SHP77 treated with DMSO at 0.1 percent for 48 hours (cell line): Measurements from ENCODE around the gene SIX5.
"Not testable (repeated sequence)": the region's sequence is repeated elsewhere in the genome, so short reads cannot be mapped to it uniquely, and the experiment has no call there.

Experiments
- DNase-seq: peaks from one replicate; lab custom pipeline; 2025; lab: John Stamatoyannopoulos, UW

SIX5 gene

DNA sequence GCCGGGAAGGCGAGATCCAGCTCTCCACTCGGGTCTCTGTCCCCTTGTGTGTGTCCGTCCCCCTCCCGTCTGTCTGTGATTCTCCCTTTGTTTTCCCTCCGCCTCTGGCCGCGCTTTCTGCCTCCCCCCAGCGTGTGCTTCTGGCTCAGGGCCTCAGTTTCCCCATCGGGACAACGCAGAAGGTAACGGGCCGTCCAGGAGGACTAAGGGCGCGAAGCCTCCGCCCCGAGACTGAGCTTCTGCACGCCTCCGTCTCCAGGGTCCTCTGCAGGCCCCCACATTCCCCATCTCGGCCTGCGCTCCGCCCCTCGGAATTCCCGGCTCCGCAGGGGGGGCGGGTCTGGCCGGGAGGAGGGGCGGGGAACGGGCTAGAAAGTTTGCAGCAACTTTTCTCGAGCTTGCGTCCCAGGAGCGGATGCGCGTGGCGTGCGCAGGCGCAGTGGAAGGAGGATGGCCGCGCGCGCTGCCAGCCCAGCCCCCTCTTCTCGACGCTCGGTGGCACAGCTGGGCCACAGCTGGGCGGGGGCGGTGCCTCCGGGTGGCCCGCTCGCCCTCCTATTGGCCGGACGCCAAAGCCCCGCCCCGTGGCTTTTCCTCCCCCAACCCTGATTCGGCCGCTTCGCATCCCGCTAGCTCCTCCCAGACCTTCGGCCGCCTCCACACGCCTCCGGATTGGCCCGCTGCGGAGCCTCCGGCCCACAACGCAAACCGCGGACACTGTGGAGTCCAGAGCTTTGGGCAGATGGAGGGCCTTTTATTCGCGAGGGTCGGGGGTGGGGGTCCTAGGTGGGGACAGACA is at the start of gene SIX5:
TSS of gene SIX5 (minus strand) at position 269 of the 799 bp plus-strand sequence. CDS start 408 bp downstream, outside the sequence.
- DNase-seq: peak; percentile 83

DNA sequence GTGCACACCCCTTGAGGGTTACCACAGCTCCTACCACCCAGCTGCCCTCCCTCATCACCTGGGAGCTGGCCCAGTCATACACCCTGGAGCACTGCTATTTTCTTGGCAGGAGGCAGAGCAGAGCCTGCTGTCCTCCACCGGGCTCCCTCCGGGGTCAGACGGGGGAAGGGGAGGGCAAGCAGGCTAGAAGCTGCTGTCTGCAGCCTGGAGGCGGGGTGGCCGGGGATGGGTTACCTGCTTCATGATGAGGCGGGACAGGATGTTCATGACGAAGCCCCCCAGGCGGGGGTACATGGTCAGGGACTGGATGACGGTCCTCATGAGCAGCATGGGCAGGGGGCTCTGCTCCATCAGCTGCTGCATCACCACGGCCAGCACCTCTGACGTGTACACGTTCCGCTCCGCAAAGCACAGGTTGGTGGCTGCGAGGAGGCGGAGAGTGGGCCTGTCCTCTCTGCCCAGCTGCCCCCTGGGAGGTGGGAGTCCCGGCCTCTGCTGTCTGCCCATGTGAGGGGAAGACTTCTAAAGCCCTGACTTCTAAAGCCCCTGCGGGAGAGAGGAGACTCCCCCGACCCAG is 48.8 kb upstream of the SIX5 start:
- DNase-seq: no peak

DNA sequence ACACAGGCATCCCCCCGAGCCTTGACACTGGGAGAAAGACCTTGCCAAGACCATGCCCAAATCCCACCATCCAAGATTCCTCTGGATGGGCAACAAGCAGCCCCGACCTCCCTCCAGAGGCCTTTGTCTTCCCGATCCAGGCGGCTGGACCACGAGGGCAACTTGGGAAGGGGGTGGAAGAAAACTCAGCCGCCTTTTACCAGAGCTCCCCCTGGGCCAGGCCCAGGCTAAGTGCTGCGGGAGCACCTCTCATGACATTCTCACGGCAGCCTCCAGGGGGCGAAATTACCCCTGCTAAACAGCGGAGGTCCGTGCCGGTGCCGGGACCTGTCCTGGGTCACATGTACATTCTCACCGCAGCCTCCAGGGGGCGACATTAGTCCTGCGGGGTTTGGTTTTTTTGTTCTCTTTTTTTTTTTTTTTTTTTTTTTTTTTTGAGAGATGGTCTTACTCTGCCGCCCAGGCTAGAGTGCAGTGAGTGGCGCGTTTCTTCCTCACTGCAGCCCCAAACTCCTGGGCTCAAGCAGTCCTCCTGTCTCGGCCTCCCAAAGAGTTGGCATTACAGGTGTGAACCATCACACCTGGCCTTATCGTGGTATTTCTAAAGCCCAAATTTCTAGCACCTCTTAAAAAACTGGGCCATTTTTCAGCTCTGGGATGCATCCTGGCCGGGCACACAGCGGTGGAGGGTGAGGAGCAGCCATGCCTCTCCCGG is 48.1 kb upstream of the SIX5 start:
- peak; percentile 73 for DNase-seq

DNA sequence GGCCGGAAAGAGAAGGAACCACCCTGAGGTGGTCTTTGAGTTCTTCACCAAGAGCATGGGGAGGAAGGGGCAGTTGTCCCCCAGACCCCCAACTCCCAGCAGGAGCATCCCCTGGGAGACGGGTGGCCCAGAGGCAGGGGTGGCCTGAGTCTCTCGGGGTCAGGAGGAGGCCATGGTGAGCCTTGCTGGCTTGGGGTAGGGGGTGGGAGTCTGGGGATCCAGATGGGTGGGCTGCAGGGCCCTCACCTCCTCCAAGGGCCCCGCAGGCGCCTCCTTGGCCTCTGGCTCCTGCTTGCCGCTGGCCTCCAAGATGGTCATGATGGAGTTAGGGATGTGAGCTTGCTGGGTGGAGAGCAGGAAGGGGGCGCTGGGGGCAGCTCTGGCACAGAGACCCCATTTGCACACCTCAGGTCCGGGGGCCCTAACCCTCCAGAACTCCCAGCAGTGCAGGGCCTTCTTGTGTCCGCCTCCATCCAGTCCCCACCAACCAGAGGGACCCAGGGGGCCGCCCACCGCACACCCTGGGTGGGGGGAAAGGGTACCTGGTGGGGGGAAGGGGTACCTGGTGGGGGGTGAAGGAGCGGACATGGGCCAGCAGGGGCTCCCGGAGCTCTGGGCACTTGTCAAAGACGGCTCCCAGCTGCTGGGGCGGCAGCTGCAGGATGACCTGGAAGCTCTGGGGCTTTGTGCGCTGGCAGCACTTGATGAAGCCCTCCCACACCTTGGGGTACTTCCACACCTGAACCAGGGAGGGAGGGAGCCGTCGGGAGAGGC is 47.4 kb upstream of the SIX5 start:
- no peak for DNase-seq

DNA sequence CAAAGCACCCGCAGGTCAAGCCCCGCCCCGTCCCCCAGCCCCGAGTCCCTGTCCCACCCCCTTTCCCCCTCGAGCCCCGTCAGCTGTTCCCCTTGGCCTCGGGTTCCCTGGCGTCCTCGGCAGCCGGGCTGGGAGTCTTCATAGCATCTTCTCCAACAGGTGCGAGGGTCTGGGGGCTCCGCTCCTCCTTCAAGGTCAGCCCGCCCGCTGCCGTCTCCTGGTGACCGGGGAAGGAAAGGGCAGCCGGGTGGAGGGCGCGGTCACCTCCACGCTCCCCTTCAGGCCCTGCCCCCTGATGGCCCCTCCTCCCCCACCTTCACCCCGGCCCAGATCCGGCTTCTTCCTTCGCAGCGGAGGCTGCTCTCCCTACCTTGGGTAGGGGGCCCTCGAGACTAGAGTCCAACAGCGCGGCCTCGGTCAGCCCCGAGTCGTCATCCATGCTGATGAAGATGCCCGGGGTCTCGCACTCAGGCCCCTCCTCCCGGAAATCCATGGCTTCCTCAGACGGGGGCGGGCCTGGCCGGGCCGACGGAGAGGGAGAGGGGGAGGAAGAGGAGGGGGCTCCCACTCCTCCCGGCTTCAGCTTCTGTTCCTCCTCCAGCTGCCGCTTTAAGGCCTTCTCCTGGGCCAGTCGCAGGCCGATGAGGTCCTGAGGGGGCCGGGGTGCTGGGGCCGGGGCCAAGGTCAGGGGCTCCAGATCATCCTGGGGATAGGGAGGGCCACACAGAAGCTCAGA is 46.6 kb upstream of the SIX5 start:
- DNase-seq: no peak

DNA sequence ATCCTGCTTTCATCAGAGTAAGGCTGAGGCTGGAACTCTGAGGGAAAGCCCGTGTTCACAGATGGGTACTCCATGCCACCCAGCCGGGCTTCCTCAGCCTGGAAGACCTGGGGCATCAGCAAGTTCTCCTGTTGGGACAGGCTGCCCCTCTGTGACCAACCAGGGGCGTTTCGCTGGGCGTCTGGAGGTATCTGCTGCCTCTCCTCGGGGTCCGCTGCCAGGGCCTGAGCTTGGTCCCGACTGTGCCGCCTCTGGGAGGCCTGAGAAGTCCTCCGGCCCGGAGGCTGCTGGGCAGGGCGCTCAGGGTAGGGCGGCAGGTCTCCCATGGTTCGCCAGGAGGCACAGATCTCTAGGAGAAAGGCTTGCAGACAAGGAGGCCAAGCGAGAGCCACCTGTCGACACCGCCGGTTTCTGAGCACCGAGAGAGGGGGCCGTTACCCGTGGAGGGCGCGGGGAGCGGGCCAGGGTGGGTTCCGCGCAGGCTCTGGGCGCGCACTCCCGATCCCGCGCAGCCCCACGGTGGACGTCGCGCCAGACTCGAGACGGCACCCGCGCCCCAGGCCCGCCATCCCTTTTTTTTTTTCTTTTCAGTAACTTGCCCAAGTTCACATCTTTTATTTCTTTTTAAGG is 45.9 kb upstream of the SIX5 start, which contains the start of gene RSPH6A:
TSS of gene RSPH6A (minus strand) at position 458 of the 630 bp plus-strand sequence. CDS start at position 326, 132 bp downstream.
- no peak for DNase-seq

DNA sequence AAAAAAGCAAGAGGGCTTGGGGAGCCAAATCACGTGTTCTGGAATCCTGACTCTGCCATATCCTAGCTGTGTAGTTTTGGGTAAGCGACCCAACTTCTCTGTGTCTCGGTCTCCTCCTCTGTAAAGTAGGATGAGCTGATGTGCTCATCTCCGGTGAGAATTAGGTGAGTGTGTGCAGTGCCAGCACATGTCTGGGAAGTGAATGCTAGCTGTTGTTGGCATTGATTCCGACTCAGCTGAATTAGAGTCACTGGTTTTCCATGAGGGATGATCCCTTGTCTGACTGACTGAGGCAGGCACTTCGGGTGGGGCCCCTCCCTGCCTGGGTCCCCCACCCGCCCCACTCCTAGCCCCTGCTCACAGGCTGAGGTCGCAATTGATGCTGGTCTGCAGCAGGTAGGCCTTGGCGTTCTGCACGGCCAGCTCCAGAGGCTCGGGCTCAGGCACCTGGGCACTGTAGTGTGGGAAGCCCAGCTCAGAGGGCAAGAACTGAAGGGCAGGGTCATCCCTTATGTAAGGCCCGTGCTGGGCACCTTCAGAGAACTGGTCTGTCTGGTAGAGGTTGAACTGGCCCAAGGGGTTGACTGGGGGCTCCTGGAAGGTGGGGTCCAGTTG is 45.2 kb upstream of the SIX5 start:
- no peak for DNase-seq

DNA sequence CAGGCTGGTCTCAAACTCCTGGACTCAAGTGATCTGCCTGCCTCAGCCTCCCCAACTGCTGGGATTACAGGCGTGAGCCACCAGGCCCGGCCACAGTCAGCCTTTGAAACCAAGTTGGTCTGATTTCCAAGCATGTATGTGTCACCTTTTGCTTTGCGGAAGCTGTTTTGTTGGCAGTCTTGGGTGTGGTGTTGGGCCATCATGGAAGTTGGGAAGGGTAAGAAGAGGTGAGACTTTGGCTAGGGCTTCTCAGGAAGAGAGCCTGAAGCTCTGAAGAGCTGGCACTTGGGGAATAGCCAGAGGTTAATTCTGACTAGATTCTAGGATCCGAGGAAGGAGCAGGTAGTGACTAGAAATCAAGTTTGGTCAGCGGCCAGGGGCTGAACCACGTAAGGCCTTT is 43.2 kb upstream of the SIX5 start:
- DNase-seq: no peak

DNA sequence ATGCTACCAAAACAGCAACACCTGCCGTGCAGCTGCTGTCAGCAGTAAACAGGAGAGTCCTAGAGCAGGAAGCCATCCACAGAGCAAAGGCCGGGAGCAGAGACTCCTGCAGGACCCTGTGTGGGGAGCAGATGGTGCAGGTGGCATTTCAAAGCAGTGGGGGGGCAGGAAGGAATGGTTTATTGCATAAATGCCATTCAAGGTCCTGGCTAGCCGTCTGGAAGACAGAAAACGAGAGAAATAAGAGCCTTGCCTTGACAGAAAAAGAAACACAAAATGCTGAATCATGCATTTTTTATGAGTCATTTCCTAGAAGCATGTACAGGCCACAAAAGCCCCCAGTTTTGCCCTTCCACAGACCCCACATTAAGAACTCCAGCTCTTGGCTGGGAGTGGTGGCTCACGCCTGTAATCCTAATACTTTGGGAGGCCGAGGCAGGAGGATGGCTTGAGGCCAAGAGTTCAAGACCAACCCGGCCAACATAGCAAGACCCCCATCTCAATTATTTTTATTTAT is 40.6 kb upstream of the SIX5 start:
- peak; percentile 83 for DNase-seq

DNA sequence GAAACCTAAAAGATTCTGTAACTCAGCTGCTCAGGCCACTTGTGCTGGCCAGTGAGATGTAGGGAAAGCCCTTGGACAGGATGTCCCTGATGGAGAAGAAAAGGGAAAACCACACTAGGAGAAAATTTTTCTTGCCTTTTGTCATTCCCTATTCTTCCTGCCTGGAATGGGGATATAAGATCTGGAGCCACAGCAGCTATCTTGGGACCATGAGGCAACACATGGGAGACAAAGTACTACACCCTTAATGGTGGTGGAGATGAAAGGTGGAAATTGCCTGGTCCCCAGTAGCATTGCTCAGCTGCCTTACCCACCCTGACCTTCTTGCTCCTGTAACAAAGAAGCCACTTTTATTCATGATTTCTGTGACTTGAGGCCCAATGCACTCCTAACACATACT is 36.7 kb upstream of the SIX5 start:
- no peak for DNase-seq

DNA sequence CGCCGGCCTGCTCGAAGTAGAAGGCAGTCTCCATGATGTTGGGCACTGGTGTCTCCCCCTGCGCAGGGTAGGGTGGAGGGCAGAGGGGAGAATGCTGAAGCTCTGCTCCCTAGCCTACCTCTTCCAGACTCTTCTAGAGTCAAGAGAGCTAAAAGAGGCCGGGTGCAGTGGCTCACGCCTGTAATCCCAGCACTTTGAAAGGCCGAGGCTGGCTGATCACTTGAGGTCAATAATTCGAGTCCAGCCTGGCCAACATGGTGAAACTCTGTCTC is 35.8 kb upstream of the SIX5 start:
- DNase-seq: no peak

DNA sequence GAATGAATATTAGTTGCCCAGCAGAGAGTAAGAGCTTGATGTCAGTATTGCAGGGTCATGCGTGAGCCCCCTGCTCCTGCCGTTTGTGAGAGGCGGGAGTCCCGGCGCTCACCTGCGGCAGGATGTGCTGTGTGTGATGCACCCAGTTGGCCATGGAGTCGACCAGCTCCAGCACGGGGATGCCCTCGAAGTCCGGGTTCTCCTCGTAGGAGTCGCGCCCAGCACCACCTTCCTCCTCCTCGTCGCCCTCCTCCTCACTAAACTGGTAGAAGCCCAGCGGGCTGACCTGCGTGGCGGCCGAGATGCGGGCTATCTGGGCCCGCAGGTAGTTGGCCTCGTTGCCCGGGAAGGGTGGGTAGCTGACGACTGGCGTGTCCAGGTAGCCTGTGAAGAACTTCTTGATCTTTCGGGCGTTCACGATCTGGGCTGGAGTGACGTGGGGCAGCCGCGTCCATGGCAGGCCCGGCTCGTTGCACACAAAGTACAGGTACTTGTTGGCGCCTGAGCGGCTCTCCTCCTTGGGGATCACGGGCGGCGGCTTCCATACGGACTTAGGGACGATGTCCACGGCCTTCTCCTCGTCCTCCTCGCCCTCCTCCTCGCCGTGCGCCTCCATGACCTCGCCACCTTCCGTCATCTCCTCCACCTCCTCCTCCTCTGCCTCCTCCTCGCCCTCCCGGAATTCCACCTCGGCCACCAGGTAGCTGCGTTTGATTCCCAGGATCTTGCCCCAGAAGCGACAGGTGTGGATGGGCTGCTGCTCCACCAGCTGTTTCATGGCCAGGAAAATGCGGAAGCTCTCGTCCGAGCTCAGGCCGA is 35.3 kb upstream of the SIX5 start:
- no peak for DNase-seq

DNA sequence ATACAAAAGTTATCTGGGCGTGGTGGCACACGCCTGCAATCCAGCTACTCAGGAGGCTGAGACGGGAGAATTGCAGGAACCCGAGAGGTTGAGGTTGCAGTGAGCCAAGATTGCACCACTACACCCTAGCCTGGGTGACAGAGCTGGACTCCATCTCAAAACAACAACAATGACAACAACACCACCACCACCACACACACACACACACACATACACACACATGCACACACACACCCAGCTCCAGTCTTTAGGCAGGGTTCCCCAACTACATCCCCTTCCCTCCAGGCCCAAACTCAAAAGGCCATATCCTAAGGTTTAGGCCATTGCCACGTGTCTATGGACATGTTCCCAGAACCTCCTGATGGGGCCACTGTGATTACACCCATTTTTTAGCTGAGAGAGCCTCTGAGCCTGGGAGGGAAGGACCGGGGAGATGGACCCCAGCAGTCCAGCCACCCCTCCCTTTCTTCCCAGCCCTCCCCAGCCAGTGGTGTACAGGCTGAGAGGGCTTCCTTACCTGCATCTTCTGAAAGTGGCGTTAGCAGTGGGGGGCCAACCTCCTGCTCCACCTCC is 32.6 kb upstream of the SIX5 start:
- no peak for DNase-seq

DNA sequence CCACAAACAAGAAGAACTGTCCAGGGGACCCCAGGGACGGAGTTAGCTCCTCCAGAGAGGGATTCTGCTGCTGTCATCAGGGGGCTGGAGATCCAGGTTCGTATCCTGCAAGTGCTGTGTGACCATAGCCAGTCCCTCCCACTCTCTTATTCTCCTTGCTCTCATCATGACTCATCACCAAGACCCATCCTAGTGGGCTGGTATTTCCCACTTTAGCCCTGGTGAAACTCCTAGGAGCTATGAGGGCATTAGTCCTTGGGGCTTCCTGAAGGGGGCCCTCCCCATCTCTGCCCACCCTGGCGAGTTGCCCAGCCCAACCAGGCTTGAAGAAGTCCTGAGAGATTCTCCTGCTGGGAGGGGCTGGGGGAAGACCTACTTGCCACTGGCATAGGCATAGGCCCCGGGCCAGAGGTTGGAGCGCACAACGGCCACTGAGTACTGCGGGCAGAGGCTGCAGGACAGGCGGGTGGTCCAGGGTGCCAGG is 31.1 kb upstream of the SIX5 start:
- no peak for DNase-seq

DNA sequence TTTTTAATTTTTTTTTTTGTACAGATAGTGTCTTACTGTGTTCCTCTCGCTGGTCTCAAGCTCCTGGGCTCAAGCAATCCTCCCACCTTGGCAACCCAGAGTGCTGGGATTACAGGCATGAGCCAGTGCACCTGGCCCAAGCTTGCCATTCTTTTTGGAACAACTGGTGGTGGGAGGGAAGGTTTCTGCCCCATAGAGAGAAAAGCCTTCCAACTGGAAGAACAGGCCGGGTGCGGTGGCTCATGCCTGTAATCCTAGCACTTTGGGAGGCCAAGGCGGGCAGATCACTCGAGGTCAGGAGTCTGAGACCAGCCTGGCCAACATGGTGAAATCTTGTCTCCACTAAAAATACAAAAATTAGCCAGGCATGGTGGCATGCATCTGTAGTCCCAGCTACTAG is 30.5 kb upstream of the SIX5 start:
- not testable (repeated sequence) for DNase-seq

DNA sequence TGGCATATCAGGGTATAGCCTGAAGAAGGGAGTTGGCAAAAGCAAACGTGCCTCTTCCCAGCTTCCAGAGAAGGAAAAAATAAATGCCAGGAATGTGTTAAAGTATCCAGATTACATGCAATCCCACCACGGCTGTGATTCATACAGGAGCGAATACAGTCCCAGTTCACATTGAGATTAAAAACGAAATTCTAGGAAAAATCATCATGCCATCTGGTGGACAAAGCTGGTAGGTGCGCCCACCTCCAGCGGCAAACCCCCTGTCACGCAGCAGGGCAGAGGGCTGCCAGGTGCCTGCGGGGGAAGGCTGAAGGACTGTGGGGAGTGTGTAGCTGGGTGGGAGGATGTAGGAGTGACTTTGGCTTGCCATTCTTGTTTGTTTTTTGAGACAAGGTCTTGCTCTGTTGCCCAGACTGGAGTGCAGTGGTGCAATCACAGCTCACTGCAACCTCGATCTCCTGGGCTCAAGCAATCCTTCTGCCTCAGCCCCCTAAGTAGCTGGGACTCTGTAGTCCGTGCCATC is 30.0 kb upstream of the SIX5 start:
- DNase-seq: peak; percentile 54

DNA sequence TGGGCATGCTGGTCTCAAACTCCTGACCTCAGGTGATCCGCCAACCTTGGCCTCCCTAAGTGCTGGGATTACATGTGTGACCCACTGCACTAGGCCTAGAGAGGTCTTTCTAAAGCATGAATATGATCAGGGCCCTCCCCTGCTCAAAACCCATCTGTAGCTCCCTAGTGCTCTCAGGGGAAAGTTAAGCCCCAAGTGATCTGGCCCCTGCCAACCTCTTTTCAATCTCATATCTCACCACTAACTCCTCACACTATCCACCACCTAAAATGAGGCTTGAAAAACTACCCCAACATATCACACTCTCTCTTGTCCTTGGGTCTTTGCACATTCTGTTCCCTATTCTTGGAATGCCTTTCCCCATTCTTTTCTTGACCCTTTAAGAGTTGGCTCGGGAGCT is 25.6 kb upstream of the SIX5 start:
- DNase-seq: no peak

DNA sequence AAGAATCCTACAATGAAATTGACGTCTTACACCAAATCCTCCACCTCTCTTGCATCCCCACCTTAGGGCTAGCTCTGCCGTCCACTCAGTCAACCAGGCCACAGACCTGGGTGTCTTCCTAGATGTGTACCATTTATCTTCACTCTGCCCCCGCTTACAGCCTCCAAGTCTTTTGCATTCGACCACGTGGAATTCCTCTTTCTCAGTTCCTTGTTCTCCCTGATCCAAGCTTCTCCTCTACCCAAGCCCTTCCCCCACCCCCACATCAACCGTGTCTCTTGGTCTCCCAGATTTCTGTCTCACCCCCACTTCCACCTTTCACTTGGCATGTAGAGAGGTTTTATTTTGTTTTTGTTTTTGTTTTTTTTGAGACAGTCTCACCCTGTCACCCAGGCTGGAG is 24.8 kb upstream of the SIX5 start:
- no peak for DNase-seq

DNA sequence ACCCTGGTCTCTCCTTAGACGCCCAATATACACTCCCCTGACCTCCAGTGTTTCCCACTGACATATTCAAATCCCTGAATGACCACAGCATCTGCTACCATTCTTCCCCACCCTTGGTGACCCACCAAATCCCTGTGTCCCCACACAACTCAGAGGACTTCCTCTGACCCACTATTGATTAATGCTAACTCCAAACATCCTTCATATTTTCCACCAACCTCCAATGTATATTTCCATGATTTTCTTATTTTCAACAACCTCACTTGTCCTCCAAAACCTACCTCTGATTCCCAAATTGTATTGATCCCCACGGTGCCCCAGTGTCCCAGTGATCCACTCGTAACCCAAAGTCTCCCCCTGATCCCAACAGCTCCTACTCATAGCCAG is 24.1 kb upstream of the SIX5 start:
- DNase-seq: no peak
